Glutamatergic neuron (in vitro differentiated cells): ENCODE results near the gene RRAS2. TPM values are rescaled to one million over a fixed set of nuclear protein-coding genes. Genes with fewer than 3 reads are reported as not detected.

Source experiments
- DNase-seq: peaks from one replicate; pipeline ENCODE4 v3.0.0; 2022
- H3K27ac Mint-ChIP-seq: one replicate; pipeline ENCODE4 v1.8.0; 2020; ENCODE audit warnings: mild to moderate bottlenecking, mixed read lengths, inconsistent platforms; ENCODE audit not compliant: unreplicated experiment
- H3K27me3 Mint-ChIP-seq: one replicate; pipeline ENCODE4 v1.8.0; 2020; ENCODE audit warnings: mild to moderate bottlenecking, moderate library complexity, mixed read lengths, inconsistent platforms; ENCODE audit not compliant: unreplicated experiment
- H3K36me3 Mint-ChIP-seq: one replicate; pipeline ENCODE4 v1.8.0; 2020; ENCODE audit warnings: mild to moderate bottlenecking, mixed read lengths, inconsistent platforms; ENCODE audit not compliant: unreplicated experiment
- H3K4me1 Mint-ChIP-seq: one replicate; pipeline ENCODE4 v1.8.0; 2020; ENCODE audit warnings: mild to moderate bottlenecking, low read depth, mixed read lengths, inconsistent platforms; ENCODE audit not compliant: unreplicated experiment
- H3K4me3 Mint-ChIP-seq: one replicate; pipeline ENCODE4 v1.8.0; 2020; ENCODE audit warnings: mild to moderate bottlenecking, mixed read lengths, inconsistent platforms; ENCODE audit not compliant: unreplicated experiment
- H3K9me3 Mint-ChIP-seq: one replicate; pipeline ENCODE4 v1.8.0; 2020; ENCODE audit warnings: mild to moderate bottlenecking, moderate library complexity, mixed read lengths, inconsistent platforms; ENCODE audit not compliant: unreplicated experiment
- total RNA-seq: library from RNA; stranded (reverse); fragmentation: NEBNext Ultra II Directional; extraction: Animal tissue kit (Norgen Biotek cat#: 25700); gene quantifications from one replicate; pipeline ENCODE4 v1.2.1, GENCODE V29; 2021; ENCODE audit not compliant: unreplicated experiment
- TF ChIP-seq, protein P1 (sequence below): fragments of 200-600 bp; sonication (generic); IDR thresholded peaks from one replicate; pipeline ENCODE4 v1.5.0; 2021; ENCODE audit not compliant: partially characterized antibody, unreplicated experiment

RRAS2 gene
- total RNA-seq, 1 donor from 2014 or later: 20.8 TPM

DNA sequence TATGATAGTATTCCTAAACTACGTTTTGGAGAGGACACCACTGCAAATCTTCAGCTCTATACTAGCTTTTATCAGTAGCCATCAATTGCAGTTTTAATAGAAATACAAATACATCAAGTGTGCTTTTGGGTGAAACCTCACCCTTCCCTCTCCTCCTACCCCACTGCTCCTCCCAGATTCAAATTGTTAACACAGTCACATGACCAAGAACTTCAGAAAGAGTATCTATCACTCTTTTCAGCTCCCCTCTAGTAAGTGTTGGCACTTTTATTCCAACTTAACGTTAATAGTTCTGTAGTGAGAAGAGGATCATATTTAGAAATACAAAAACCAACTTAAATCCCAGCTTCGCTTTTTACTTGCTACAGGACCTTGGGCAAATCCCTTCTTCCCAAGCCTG is 17.0 kb downstream of the RRAS2 start:
- TF ChIP-seq, protein P1, sequence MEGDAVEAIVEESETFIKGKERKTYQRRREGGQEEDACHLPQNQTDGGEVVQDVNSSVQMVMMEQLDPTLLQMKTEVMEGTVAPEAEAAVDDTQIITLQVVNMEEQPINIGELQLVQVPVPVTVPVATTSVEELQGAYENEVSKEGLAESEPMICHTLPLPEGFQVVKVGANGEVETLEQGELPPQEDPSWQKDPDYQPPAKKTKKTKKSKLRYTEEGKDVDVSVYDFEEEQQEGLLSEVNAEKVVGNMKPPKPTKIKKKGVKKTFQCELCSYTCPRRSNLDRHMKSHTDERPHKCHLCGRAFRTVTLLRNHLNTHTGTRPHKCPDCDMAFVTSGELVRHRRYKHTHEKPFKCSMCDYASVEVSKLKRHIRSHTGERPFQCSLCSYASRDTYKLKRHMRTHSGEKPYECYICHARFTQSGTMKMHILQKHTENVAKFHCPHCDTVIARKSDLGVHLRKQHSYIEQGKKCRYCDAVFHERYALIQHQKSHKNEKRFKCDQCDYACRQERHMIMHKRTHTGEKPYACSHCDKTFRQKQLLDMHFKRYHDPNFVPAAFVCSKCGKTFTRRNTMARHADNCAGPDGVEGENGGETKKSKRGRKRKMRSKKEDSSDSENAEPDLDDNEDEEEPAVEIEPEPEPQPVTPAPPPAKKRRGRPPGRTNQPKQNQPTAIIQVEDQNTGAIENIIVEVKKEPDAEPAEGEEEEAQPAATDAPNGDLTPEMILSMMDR: no peak
- no peak overlapping the region for H3K27ac Mint-ChIP-seq
- H3K4me3 Mint-ChIP-seq: no peak overlapping the region
- no peak for DNase-seq
- H3K4me1 Mint-ChIP-seq: peaks cover 13% of the 10 kb centered on the region
- no peaks in the 10 kb centered on the region for H3K9me3 Mint-ChIP-seq
- no peaks in the 10 kb centered on the region for H3K27me3 Mint-ChIP-seq
- peaks cover 4% of the 10 kb centered on the region for H3K36me3 Mint-ChIP-seq

DNA sequence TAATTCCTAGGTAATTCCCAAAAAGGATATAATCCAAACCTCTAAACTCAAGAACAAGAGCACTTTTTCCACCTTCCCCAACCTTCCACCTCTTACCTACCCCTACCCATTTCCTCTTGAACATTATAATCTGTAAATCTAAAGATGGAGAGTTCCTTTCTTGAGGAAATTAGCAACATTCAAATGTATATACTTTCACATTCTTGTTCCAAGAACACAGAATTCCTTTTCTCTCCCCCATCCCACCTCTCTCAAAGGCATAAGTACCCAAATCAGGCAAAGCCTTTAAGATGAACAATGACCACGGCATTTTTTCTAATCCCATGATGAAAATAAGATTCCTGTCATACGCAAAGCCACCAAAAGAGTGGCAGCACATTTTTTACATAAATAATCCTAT is 18.3 kb downstream of the RRAS2 start:
- TF ChIP-seq, protein P1: no peak
- Mint-ChIP-seq H3K36me3 (peaks cover 4% of the 10 kb centered on the region), H3K9me3 (no peaks in the 10 kb centered on the region), H3K4me3 (no peak overlapping the region), H3K4me1 (peaks cover 13% of the 10 kb centered on the region), H3K27ac (no peak overlapping the region), H3K27me3 (no peaks in the 10 kb centered on the region)
- DNase-seq: no peak

DNA sequence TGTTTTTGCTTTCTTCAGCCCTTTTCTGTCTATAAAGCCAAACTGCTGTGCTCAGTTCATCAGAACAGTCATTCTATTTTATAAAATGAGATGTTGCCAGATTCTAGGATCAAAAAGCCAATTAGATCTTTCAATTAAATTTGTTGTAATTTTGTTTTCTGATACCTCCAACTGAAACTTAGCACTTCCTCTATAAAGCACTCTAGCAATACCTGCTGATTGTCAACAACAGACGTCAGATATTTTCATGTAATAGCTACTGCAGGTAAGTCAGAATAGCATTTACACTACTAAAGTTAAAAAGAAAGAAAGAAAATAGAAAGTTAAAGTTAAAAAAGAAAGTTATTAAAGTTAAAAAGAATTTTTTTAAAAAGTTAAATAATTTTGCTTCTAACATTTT is 19.6 kb downstream of the RRAS2 start:
- H3K4me3 Mint-ChIP-seq: no peak overlapping the region
- no peak for DNase-seq
- no peaks in the 10 kb centered on the region for H3K27me3 Mint-ChIP-seq
- peaks cover 15% of the 10 kb centered on the region for H3K4me1 Mint-ChIP-seq
- H3K27ac Mint-ChIP-seq: no peak overlapping the region
- no peaks in the 10 kb centered on the region for H3K9me3 Mint-ChIP-seq
- peaks cover 4% of the 10 kb centered on the region for H3K36me3 Mint-ChIP-seq
- TF ChIP-seq, protein P1: no peak

DNA sequence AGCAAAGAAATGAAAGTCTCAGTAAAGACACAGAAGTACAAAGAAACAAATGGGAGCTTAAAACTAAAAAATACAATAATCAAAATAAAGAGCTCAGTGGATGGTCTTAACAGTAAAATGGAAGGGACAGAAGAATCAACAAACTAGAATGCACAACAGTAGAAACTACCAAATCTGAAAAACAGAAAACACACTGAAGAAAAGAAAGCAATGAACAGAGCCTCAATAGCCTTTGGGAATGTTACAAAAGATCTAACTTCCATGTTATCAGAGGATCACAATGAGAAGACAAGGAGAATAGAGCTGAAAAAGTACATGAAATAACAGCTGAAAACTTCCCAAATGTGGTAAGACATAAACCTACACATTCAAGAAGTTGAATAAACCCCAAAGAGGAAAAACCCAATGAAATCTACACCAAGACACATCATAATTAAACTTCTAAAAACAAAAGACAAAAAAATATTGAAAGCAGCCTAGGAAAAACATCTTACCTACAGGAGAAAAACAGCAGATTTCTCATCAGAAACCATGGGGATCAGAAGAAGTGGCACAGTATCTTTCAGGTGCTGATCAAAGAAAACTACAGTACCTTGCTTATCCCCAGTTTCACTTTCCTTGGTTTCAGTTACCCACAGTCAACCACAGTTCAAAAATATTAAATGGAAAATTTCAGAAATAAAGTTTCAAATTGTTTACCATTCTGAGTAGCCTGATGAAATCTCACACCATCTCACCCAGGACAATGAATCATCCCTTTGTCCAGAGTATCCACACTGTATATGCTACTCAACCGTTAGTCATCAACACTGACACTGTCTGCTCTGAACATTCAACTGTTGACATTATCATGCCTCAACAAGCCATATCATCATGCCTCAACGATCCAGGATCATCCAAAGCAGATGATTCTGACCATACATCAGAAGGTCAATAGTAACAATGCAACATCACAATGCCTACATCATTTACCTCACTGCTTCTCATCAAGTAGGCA is 22.2 kb downstream of the RRAS2 start:
- H3K27ac Mint-ChIP-seq: no peak overlapping the region
- TF ChIP-seq, protein P1: no peak
- no peaks in the 10 kb centered on the region for H3K9me3 Mint-ChIP-seq
- H3K4me1 Mint-ChIP-seq: peaks cover 10% of the 10 kb centered on the region
- peaks cover 4% of the 10 kb centered on the region for H3K36me3 Mint-ChIP-seq
- no peak overlapping the region for H3K4me3 Mint-ChIP-seq
- H3K27me3 Mint-ChIP-seq: no peaks in the 10 kb centered on the region
- DNase-seq: no peak

DNA sequence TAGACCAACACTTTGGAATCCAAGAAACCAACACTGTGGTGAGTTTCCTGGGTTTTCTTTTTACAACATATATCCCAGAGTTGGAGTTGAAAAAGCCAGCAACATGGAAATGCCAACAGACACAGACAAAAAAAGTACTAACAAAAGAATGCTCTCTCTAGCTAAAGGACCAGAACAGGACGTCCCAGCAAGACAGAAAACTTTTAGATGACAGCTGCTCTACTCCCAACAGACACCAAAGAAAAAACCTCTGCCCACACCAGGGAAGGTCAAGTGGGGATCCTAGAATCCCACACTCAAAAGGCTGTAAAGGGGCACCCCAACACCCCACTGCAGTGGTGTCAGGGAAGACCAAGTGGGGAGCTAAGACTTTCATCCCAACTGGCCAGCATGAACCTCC is 23.3 kb downstream of the RRAS2 start:
- H3K27ac Mint-ChIP-seq: no peak overlapping the region

More for the DNA sequence above, 23.3 kb downstream of the RRAS2 start:
- no peak for DNase-seq
- H3K4me3 Mint-ChIP-seq: no peak overlapping the region
- H3K4me1 Mint-ChIP-seq: peaks cover 3% of the 10 kb centered on the region
- H3K27me3 Mint-ChIP-seq: no peaks in the 10 kb centered on the region
- H3K36me3 Mint-ChIP-seq: peaks cover 4% of the 10 kb centered on the region
- TF ChIP-seq, protein P1: no peak
- H3K9me3 Mint-ChIP-seq: no peaks in the 10 kb centered on the region
